CD4-positive, alpha-beta T cell treated with Interleukin-15 for 4 hours (primary cell): ENCODE data around the gene TECPR1.

Experiments used
- DNase-seq: peaks from one replicate; pipeline ENCODE4 v3.0.0-alpha.2; 2020; ENCODE audit warnings: low spot score

Gene TECPR1

GRCh38 chr7:98284335-98285036 lies 32.5 kb upstream of the TECPR1 start:
- DNase-seq: no peak

GRCh38 chr7:98283887-98284222 lies 31.8 kb upstream of the TECPR1 start:
- DNase-seq: no peak

GRCh38 chr7:98283127-98283886 lies 31.3 kb upstream of the TECPR1 start:
- DNase-seq: no peak

GRCh38 chr7:98282703-98283102 lies 30.7 kb upstream of the TECPR1 start:
- DNase-seq: no peak

GRCh38 chr7:98281757-98282606 lies 29.9 kb upstream of the TECPR1 start:
- peak; percentile 18 for DNase-seq

GRCh38 chr7:98280791-98281756 lies 29.0 kb upstream of the TECPR1 start, which contains the start of gene BRI3:
Gene BRI3, plus strand, starts transcription at chr7:98281686. Its CDS starts 110 bp downstream, at chr7:98281796.
- peak; percentile 91 for DNase-seq

- DNase-seq: no peak
Measured at GRCh38 chr7:98280296-98280695, 28.3 kb upstream of the TECPR1 start.

GRCh38 chr7:98278936-98279335 lies 26.9 kb upstream of the TECPR1 start:
- no peak for DNase-seq

- no peak for DNase-seq
Measured at GRCh38 chr7:98278408-98278807, 26.4 kb upstream of the TECPR1 start.

- DNase-seq: no peak
Measured at GRCh38 chr7:98276241-98276761, 24.3 kb upstream of the TECPR1 start.

GRCh38 chr7:98267303-98267702 lies 15.3 kb upstream of the TECPR1 start:
- no peak for DNase-seq

GRCh38 chr7:98266840-98267239 lies 14.8 kb upstream of the TECPR1 start:
- no peak for DNase-seq

- no peak for DNase-seq
Measured at GRCh38 chr7:98265841-98266271, 13.8 kb upstream of the TECPR1 start.

- no peak for DNase-seq
Measured at GRCh38 chr7:98257701-98258100, 5.7 kb upstream of the TECPR1 start.

- DNase-seq: no peak
Measured at GRCh38 chr7:98256431-98256830, 4.4 kb upstream of the TECPR1 start.

GRCh38 chr7:98254951-98255610 lies 3.0 kb upstream of the TECPR1 start:
- peak; percentile 59 for DNase-seq

GRCh38 chr7:98254516-98254915 lies 2.5 kb upstream of the TECPR1 start:
- no peak for DNase-seq

- DNase-seq: no peak
Measured at GRCh38 chr7:98252425-98253054, 508 bp upstream of the TECPR1 start.

- peak; percentile 50 for DNase-seq
Measured at GRCh38 chr7:98251231-98251600, 816 bp downstream of the TECPR1 start.

GRCh38 chr7:98250789-98251188 lies 1.2 kb downstream of the TECPR1 start:
- DNase-seq: peak; percentile 53
